Keratinocyte (primary cell): ENCODE data around the gene WDR35.

Experiments used
- CTCF ChIP-seq, 3 experiments: IDR thresholded peaks in 1 of 3; conservative IDR thresholded peaks in 1 of 3; optimal IDR thresholded peaks in 1 of 3; 2 replicates in 2 of 3; 3 replicates in 1 of 3; pipeline versions ENCODE3 to v1.5.1; 2011; ENCODE audit warnings: low read length in 3 of 3, mild to moderate bottlenecking in 3 of 3, moderate library complexity in 2 of 3, control low read depth in 1 of 3, inconsistent platforms in 1 of 3; ENCODE audit not compliant: insufficient read depth in 2 of 3; ENCODE audit errors: extremely low read depth in 1 of 3
- EZH2 ChIP-seq: IDR thresholded peaks from one replicate; pipeline ENCODE4 v1.6.1; 2012; ENCODE audit warnings: inconsistent platforms, mild to moderate bottlenecking, low read length, moderate library complexity

- TF ChIP-seq EZH2 (no peak), CTCF (optimal IDR thresholded peaks at IDR 0.05 in 1 of 3, IDR thresholded peaks at IDR 0.05 in 1 of 3, conservative IDR thresholded peaks at IDR 0.05 in 1 of 3; ENCODE audit: extremely low read depth in 1 of 3, insufficient read depth in 2 of 3, low read length in 3 of 3) (no peak)
Observed at GRCh38 chr2:20019747-20020146, 29.8 kb upstream of the WDR35 start.
